ENCODE results near the gene EML6.
"Not testable (repeated sequence)": the region's sequence is repeated elsewhere in the genome, so short reads cannot be mapped to it uniquely, and the experiment has no call there.

Gene EML6

GRCh38 chr2:54808661-54809060 is 85.2 kb downstream of the EML6 start:
- DNase-seq, result no peak

GRCh38 chr2:54809819-54810218 is 86.4 kb downstream of the EML6 start:
- DNase-seq, result no peak

- DNase-seq, result no peak
Measured at GRCh38 chr2:54810246-54810645, 86.8 kb downstream of the EML6 start.

DNA sequence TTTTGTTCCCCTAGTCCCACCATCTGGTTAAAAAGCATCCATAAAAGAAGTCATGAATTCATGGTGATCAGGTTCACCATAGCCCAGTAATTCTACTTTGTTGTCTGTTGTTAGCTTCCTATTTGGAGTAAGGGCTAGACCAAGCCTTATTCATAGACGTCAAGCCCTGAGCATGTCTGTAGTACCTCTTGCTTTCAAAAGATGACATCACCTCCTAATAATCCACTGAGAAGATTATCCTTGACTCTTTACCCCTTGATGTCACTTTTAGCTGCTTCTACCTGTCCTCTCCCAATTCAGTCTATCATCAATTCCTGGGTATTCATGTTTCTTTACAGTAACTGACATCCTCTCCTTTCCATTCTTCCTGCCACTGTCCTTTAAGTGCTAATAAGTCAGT is 90.1 kb downstream of the EML6 start:
- no peak for DNase-seq

GRCh38 chr2:54814389-54815147 is 91.1 kb downstream of the EML6 start:
- no peak for DNase-seq

- no peak for DNase-seq
Measured at GRCh38 chr2:54815148-54815539, 91.7 kb downstream of the EML6 start.

- no peak for DNase-seq
Measured at GRCh38 chr2:54818226-54818625, 94.8 kb downstream of the EML6 start.

DNA sequence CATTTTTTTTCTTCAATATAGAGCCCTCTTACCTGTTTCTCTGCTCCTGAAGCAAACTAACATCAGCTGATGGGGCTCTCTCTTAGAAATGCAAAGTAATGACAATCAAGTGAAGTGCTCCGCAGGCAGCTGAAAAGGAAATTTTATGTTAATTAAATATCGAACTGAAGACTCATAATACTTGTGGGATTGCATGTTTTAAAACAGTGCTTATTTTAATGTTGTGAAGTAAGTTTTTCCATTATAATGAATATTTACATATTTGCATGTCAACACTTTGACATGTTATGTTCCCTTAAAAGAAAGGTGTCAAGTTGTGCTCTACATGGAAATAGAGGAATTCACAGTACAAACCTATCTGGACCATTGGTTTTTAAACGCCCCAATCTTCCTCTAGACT is 97.1 kb downstream of the EML6 start:
- DNase-seq, result no peak

DNA sequence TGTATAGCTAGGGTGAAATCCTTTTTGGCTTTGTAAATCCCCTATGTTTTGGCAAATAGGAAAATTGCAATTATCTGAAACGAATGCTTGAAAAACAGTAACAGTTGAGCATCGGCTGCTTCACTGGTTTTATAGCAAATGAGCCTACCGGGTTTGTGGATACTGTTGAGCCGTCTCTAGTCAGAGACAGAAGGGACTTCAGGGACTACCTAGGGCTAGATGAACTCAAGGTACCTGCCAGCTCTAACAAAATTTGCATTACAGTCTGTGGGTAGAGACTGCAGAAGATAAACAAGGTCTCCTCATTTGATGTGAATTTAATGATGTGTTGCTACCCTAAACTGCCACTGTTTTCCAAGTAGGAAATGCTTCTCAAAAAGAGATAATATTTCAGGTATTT is 101.1 kb downstream of the EML6 start:
- DNase-seq, result no peak

- DNase-seq, result no peak
Measured at GRCh38 chr2:54830546-54830945, 107.1 kb downstream of the EML6 start.

- DNase-seq, result no peak
Measured at GRCh38 chr2:54831480-54831879, 108.0 kb downstream of the EML6 start.

GRCh38 chr2:54834721-54835120 is 111.3 kb downstream of the EML6 start:
- DNase-seq, result no peak

DNA sequence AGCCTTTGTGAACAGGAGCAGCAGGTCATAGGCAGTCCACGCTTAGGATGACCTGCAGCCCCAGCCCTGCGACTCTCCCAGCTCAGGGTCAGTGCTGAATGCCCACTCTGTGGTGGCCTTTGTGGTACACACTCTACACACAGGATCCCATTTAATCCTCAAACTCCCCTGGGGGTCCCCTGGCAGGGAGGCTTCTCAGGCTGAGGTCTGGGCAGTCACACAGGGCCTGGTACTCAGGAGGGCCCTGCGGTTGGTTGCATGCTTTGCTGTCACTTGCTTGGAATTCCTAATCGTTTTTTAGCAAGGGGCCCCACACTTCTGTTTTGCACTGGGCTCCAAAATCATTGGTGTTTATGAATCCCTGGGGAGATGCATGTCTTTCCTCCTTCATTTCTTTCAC is 113.0 kb downstream of the EML6 start:
- DNase-seq, result no peak

- DNase-seq, result peak; percentile 34
Measured at GRCh38 chr2:54838585-54839035, 115.1 kb downstream of the EML6 start.

GRCh38 chr2:54839461-54840255 is 116.2 kb downstream of the EML6 start:
- DNase-seq, result no peak

- no peak for DNase-seq
Measured at GRCh38 chr2:54840559-54841468, 117.4 kb downstream of the EML6 start.

GRCh38 chr2:54841500-54841899 is 118.0 kb downstream of the EML6 start:
- DNase-seq, result not testable (repeated sequence)

- no peak for DNase-seq
Measured at GRCh38 chr2:54845094-54845493, 121.6 kb downstream of the EML6 start.

DNA sequence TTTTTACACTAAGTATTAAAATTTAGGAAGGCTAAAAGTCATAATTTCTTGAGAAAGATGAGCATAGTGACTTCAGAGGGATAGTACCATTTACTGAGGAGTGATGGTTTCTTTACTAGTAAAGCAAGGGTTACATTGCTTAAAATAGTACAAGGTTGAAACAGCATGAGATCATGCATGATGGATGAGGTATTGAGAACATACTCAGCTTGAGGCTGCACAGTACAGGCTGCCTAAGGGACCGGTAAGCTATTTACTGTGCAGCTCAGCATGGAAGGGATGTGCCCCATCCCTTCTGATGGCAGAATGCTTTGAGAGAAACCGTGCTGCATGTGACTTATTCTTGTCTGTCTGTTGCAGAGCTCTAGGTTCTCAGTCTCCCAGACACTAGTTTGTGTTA is 122.1 kb downstream of the EML6 start:
- no peak for DNase-seq

- DNase-seq, result no peak
Measured at GRCh38 chr2:54850171-54851122, 127.0 kb downstream of the EML6 start.

DNA sequence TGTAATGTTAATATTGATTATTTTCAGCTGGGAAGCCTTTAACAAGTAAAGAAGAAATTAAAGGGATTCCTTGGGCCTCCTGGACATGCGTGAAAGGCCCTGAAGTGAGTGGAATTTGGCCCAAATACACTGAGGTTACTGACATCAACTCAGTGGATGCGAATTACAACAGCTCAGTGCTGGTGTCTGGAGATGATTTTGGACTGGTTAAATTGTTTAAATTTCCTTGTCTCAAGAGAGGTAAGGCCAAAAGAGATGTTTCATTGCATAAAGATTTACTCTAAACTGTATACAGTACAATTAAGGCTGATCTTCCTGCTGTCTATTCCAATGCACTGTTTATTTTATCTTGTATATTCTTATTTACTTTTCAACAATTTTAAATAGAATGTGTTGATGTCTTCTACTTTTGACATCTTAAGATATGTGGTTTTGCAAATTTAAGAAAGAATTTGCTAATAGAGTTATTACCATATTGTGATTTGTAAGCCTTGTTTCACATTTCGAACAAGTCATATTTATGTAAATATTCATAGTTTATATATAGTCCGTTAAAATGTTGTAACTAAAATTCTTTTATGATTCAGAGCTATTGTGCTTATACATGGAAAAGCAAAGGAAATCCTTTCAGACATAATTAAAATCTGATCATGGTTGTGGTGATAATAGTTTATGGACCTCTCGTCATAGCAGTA is 130.3 kb downstream of the EML6 start:
- DNase-seq, result no peak
